Inflammatory macrophage treated with lipopolysaccharide for 4 hours (primary cell): ENCODE measurements around the gene LRMDA.
A peak's percentile ranks its signal among the peaks of the same experiment; 100 is the strongest.

Source experiments
- DNase-seq: peaks from one replicate; pipeline ENCODE4 v3.0.0-alpha.2; 2020

LRMDA gene

GRCh38 chr10:76073524-76073923 lies 642.1 kb downstream of the LRMDA start:
- no peak for DNase-seq

- no peak for DNase-seq
These were observed 643.2 kb downstream of the LRMDA start for GRCh38 chr10:76074659-76075058.

GRCh38 chr10:76080451-76080850 lies 649.0 kb downstream of the LRMDA start:
- no peak for DNase-seq

- no peak for DNase-seq
These were observed 649.6 kb downstream of the LRMDA start for GRCh38 chr10:76080991-76081390.

GRCh38 chr10:76082232-76082631 lies 650.8 kb downstream of the LRMDA start:
- no peak for DNase-seq

- DNase-seq: no peak
These were observed 651.5 kb downstream of the LRMDA start for GRCh38 chr10:76082956-76083355.

GRCh38 chr10:76085002-76085816 lies 653.8 kb downstream of the LRMDA start:
- no peak for DNase-seq

- no peak for DNase-seq
These were observed 654.4 kb downstream of the LRMDA start for GRCh38 chr10:76085817-76086167.

- no peak for DNase-seq
These were observed 654.8 kb downstream of the LRMDA start for GRCh38 chr10:76086170-76086760.

- peak; percentile 25 for DNase-seq
These were observed 655.6 kb downstream of the LRMDA start for GRCh38 chr10:76086761-76087639.

GRCh38 chr10:76088008-76088407 lies 656.6 kb downstream of the LRMDA start:
- no peak for DNase-seq

GRCh38 chr10:76088980-76089379 lies 657.6 kb downstream of the LRMDA start:
- no peak for DNase-seq

- DNase-seq: no peak
These were observed 658.2 kb downstream of the LRMDA start for GRCh38 chr10:76089556-76090180.

- DNase-seq: no peak
These were observed 660.5 kb downstream of the LRMDA start for GRCh38 chr10:76091926-76092325.

GRCh38 chr10:76106611-76107010 lies 675.2 kb downstream of the LRMDA start:
- no peak for DNase-seq

- DNase-seq: no peak
These were observed 677.3 kb downstream of the LRMDA start for GRCh38 chr10:76108563-76109359.

- no peak for DNase-seq
These were observed 680.0 kb downstream of the LRMDA start for GRCh38 chr10:76111404-76111803.

- no peak for DNase-seq
These were observed 680.8 kb downstream of the LRMDA start for GRCh38 chr10:76111986-76112825.

GRCh38 chr10:76112826-76113150 lies 681.4 kb downstream of the LRMDA start:
- DNase-seq: no peak

- DNase-seq: no peak
These were observed 682.5 kb downstream of the LRMDA start for GRCh38 chr10:76113952-76114351.

GRCh38 chr10:76114581-76115001 lies 683.2 kb downstream of the LRMDA start:
- DNase-seq: no peak

- DNase-seq: no peak
These were observed 683.7 kb downstream of the LRMDA start for GRCh38 chr10:76115131-76115470.
